A549 (cell line): ENCODE data around the gene GIMAP5. TPM values are rescaled to one million over a fixed set of nuclear protein-coding genes. Genes with fewer than 3 reads are reported as not detected.

Experiments used
- ATAC-seq, 2 experiments: fragments of 200-7000 bp in 1 of 2; fragments of >200 bp in 1 of 2; cut with Nextera tagmentation in 1 of 2; cut with Tn5 transposase in 1 of 2; 3 replicates each; pipeline versions ENCODE4 v1.8.0 to v1.9.1; 2018 to 2020; ENCODE audit warnings: mild to moderate bottlenecking in 1 of 2, moderate library complexity in 1 of 2
- CTCF ChIA-PET: fragments of 300-600 bp; sonication (Branson Sonifier 250); formaldehyde crosslinking; extraction: SDS; loops from one replicate; lab custom pipeline; 2021; ENCODE audit warnings: antibody characterized with exemption, inconsistent platforms; lab: Yijun Ruan, JAX
- POLR2A ChIA-PET: fragments of 350-600 bp; formaldehyde crosslinking; extraction: SDS; loops from one replicate; lab custom pipeline; 2021; ENCODE audit warnings: antibody characterized with exemption, inconsistent platforms; lab: Yijun Ruan, JAX
- DNase-seq, 2 experiments: peaks; one replicate each; pipeline versions ENCODE4 v3.0.0 to v3.0.0-alpha.2; 2011 to 2016; ENCODE audit warnings: low read depth in 1 of 2, low spot score in 1 of 2
- FAIRE-seq: peaks from 2 replicates; lab custom pipeline; 2011; peaks lifted over from hg19 to GRCh38; lab: Jason Lieb, UNC
- H3K27ac ChIP-seq, 2 experiments: fragments of >200 bp; sonication (Bioruptor Twin); formaldehyde crosslinking; 3 replicates each; pipeline ENCODE4 v1.5.1; 2016 to 2017
- H3K4me1 ChIP-seq: fragments of >200 bp; sonication (Bioruptor Twin); formaldehyde crosslinking; 3 replicates; pipeline ENCODE4 v1.6.1; 2016
- H3K4me2 ChIP-seq: fragments of >200 bp; sonication (Bioruptor Twin); formaldehyde crosslinking; 3 replicates; pipeline ENCODE4 v1.6.1; 2016
- H3K4me3 ChIP-seq: fragments of >200 bp; sonication (Bioruptor Twin); formaldehyde crosslinking; 3 replicates; pipeline ENCODE4 v1.5.1; 2016
- H3K9me3 ChIP-seq: fragments of >200 bp; sonication (Bioruptor Twin); formaldehyde crosslinking; 3 replicates; pipeline ENCODE4 v1.6.1; 2016
- CBX2 ChIP-seq: fragments of 200-600 bp; sonication (generic); IDR thresholded peaks from 2 replicates; pipeline ENCODE4 v1.6.1; 2016; ENCODE audit warnings: low read depth, mild to moderate bottlenecking, borderline replicate concordance
- CBX8 ChIP-seq: fragments of 200-600 bp; sonication (generic); IDR thresholded peaks from 2 replicates; pipeline ENCODE4 v1.6.1; 2016
- CEBPB ChIP-seq, 2 experiments: fragments of >200 bp in 1 of 2; sonication (Bioruptor Twin) in 1 of 2; formaldehyde crosslinking in 1 of 2; IDR thresholded peaks; 2 replicates each; pipeline ENCODE4 v1.6.1; 2012 to 2016
- CHD2 ChIP-seq: fragments of 150-350 bp; IDR thresholded peaks from 2 replicates; pipeline ENCODE4 v1.6.1; 2014; ENCODE audit warnings: low read length; ENCODE audit not compliant: partially characterized antibody
- CHD4 ChIP-seq: fragments of 200-600 bp; sonication (generic); IDR thresholded peaks from 2 replicates; pipeline ENCODE4 v1.6.1; 2016; ENCODE audit warnings: antibody characterized with exemption, mild to moderate bottlenecking, borderline replicate concordance
- EHF ChIP-seq: fragments of 250-450 bp; sonication (Bioruptor Pico); IDR thresholded peaks from 2 replicates; pipeline ENCODE4 v1.5.0; 2020; ENCODE audit warnings: mild to moderate bottlenecking
- EP300 ChIP-seq, 2 experiments: fragments of >200 bp; sonication (Bioruptor Twin); formaldehyde crosslinking; IDR thresholded peaks; 2 replicates in 1 of 2; 3 replicates in 1 of 2; pipeline ENCODE4 v1.6.1; 2016 to 2017
- FOSB ChIP-seq: fragments of 250-450 bp; sonication (Bioruptor Pico); IDR thresholded peaks from 2 replicates; pipeline ENCODE4 v1.5.0; 2020; ENCODE audit warnings: mild to moderate bottlenecking, moderate library complexity
- GATA3 ChIP-seq: IDR thresholded peaks from 2 replicates; pipeline ENCODE4 v1.6.1; 2012; ENCODE audit warnings: borderline replicate concordance
- HOXB13 ChIP-seq: fragments of 250-450 bp; sonication (Bioruptor Pico); IDR thresholded peaks from 2 replicates; pipeline ENCODE4 v1.5.0; 2020; ENCODE audit warnings: low read depth, mild to moderate bottlenecking, moderate library complexity
- HOXB5 ChIP-seq: fragments of 250-450 bp; sonication (Bioruptor Pico); IDR thresholded peaks from 2 replicates; pipeline ENCODE4 v1.5.0; 2020; ENCODE audit warnings: mild to moderate bottlenecking, moderate library complexity
- JUN ChIP-seq, 2 experiments: fragments of >200 bp; sonication (Bioruptor Twin); formaldehyde crosslinking; IDR thresholded peaks; 2 replicates in 1 of 2; 3 replicates in 1 of 2; pipeline ENCODE4 v1.6.1; 2016 to 2017
- MAFK ChIP-seq: fragments of 450-650 bp; IDR thresholded peaks from 2 replicates; pipeline ENCODE4 v1.6.1; 2014; ENCODE audit not compliant: partially characterized antibody
- PHF8 ChIP-seq: fragments of 200-600 bp; sonication (generic); IDR thresholded peaks from 2 replicates; pipeline ENCODE4 v1.6.1; 2016; ENCODE audit warnings: low read depth, mild to moderate bottlenecking, antibody characterized with exemption, moderate library complexity, borderline replicate concordance
- POLR2A ChIP-seq: IDR thresholded peaks from 2 replicates; pipeline ENCODE4 v1.6.1; 2012; ENCODE audit warnings: mild to moderate bottlenecking, low read length
- RAD21 ChIP-seq, 2 experiments: fragments of >200 bp in 1 of 2; sonication (Bioruptor Twin) in 1 of 2; formaldehyde crosslinking in 1 of 2; IDR thresholded peaks in 1 of 2; conservative IDR thresholded peaks in 1 of 2; 2 replicates in 1 of 2; 3 replicates in 1 of 2; pipeline ENCODE4 v1.6.1; 2012 to 2018; ENCODE audit warnings: inconsistent platforms in 1 of 2
- RARB ChIP-seq: fragments of 250-450 bp; sonication (Bioruptor Pico); IDR thresholded peaks from 2 replicates; pipeline ENCODE4 v1.8.0; 2021; ENCODE audit warnings: mild to moderate bottlenecking, moderate library complexity
- RCOR1 ChIP-seq: fragments of 150-350 bp; IDR thresholded peaks from 2 replicates; pipeline ENCODE4 v1.6.1; 2014; ENCODE audit warnings: antibody characterized with exemption, low read length, low read depth
- REST ChIP-seq: fragments of 200-600 bp; sonication (generic); IDR thresholded peaks from 2 replicates; pipeline ENCODE4 v1.6.1; 2016; ENCODE audit warnings: antibody characterized with exemption, mild to moderate bottlenecking, moderate library complexity
- SMC3 ChIP-seq: fragments of >200 bp; sonication (Bioruptor Twin); formaldehyde crosslinking; IDR thresholded peaks from 3 replicates; pipeline ENCODE4 v1.6.1; 2018; ENCODE audit warnings: inconsistent platforms
- SREBF2 ChIP-seq: fragments of 450-650 bp; IDR thresholded peaks from 2 replicates; pipeline ENCODE4 v1.6.1; 2014; ENCODE audit warnings: mild to moderate bottlenecking, moderate library complexity
- ZC3H11A ChIP-seq: fragments of 450-650 bp; IDR thresholded peaks from 2 replicates; pipeline ENCODE4 v1.6.1; 2014; ENCODE audit warnings: antibody characterized with exemption, mild to moderate bottlenecking
- WGBS: methylation state at CpG from one replicate; pipeline ENCODE4 v1.1.6; 2017; ENCODE audit errors: missing lambda C conversion rate; 5-methylcytosine and 5-hydroxymethylcytosine counted together
- polyA plus RNA-seq, 4 experiments: library from polyadenylated mRNA; depleted of rRNA in 3 of 4; stranded (reverse); fragments of >200 nt; fragmentation: RNase III in 1 of 4; extraction: RNeasy Plus Mini Kit Qiagen cat#74134 plus additional on column Dnase treatment in 1 of 4; gene quantifications; 2 replicates in 3 of 4; 3 replicates in 1 of 4; pipeline ENCODE4 v1.2.3, GENCODE V29; 2011 to 2017
- TF ChIP-seq, protein P1 (sequence below): IDR thresholded peaks from 2 replicates; pipeline ENCODE4 v1.6.1; 2012
- TF ChIP-seq, protein P2 (sequence below): fragments of 250-450 bp; sonication (Bioruptor Pico); IDR thresholded peaks from 2 replicates; pipeline ENCODE4 v1.5.0; 2020; ENCODE audit warnings: low read depth, mild to moderate bottlenecking, moderate library complexity
- TF ChIP-seq, protein P3 (sequence below): fragments of >200 bp; sonication (Bioruptor Twin); formaldehyde crosslinking; IDR thresholded peaks from 3 replicates; pipeline ENCODE4 v1.5.1; 2016
- TF ChIP-seq, protein P4 (sequence below): fragments of 150-350 bp; IDR thresholded peaks from 2 replicates; pipeline ENCODE4 v1.6.1; 2014; ENCODE audit warnings: low read depth, mild to moderate bottlenecking, low read length

GIMAP5 gene
- polyA plus RNA-seq, 2 of the 4 experiments (the other 2 are of a cell fraction) = not detected

DNA sequence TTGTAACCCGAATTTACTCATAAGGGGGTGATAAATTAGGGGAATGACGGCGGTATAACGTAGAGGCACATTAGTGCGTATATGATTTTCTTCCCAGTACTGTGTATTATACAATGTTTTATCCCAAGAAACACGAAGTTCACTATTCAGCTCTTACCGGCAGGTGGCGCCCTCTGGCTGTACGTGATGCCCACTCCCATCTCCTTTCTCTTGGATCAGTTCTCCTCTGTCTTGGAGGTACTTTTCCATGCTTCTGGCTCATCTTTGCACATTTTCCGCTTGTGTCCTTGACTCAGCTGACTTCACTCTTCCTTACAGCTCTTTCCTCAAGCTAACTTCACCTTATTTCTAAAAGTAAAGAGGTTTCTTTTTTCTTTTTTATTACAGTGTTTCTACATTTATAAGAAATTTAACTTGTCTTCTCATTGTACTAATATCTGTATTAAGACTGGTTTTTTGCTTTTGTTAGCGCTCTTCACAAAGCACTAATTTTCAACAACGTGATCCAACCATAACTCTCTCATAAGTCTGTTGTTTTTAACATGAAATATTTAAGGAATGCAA is 41.6 kb downstream of the GIMAP5 start:
- POLR2A ChIA-PET = no interaction called here
- no peak overlapping the region for H3K4me3 ChIP-seq

GRCh38 chr7:150780292-150780691 is 43.1 kb downstream of the GIMAP5 start:
- TF ChIP-seq CEBPB (IDR thresholded peaks at IDR 0.05) (no peak), SREBF2 (no peak), CHD4 (no peak), RAD21 (conservative IDR thresholded peaks at IDR 0.05 in 1 of 2, IDR thresholded peaks at IDR 0.05 in 1 of 2) (no peak), HOXB5 (CRISPR knock-in tag) (no peak), MAFK (no peak), POLR2A (no peak), PHF8 (no peak), GATA3 (no peak), HOXB13 (CRISPR knock-in tag) (no peak), CHD2 (no peak), EP300 (IDR thresholded peaks at IDR 0.05) (no peak)
- TF ChIP-seq, protein P1, sequence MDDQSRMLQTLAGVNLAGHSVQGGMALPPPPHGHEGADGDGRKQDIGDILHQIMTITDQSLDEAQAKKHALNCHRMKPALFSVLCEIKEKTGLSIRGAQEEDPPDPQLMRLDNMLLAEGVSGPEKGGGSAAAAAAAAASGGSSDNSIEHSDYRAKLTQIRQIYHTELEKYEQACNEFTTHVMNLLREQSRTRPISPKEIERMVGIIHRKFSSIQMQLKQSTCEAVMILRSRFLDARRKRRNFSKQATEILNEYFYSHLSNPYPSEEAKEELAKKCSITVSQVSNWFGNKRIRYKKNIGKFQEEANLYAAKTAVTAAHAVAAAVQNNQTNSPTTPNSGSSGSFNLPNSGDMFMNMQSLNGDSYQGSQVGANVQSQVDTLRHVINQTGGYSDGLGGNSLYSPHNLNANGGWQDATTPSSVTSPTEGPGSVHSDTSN = no peak
- TF ChIP-seq, protein P2, sequence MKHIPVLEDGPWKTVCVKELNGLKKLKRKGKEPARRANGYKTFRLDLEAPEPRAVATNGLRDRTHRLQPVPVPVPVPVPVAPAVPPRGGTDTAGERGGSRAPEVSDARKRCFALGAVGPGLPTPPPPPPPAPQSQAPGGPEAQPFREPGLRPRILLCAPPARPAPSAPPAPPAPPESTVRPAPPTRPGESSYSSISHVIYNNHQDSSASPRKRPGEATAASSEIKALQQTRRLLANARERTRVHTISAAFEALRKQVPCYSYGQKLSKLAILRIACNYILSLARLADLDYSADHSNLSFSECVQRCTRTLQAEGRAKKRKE (CRISPR knock-in tag) = no peak
- WGBS = 82% methylated on average over 3 of the region's 3 CpGs
- no peak overlapping the region for H3K4me2 ChIP-seq
- POLR2A ChIA-PET = no interaction called here
- FAIRE-seq = no peak
- ATAC-seq = no peak
- H3K4me1 ChIP-seq = 0 out of 3 replicates have a peak, but pooled peaks cover 12% of the 10 kb centered on the region
- no peak for DNase-seq
- no peak overlapping the region for H3K27ac ChIP-seq
- no peak overlapping the region for H3K4me3 ChIP-seq
- CTCF ChIA-PET = interaction anchor here (0.6 to 0.9 kb wide), 3 partner anchors 42 to 152 kb away, joined by 3 read pairs; no protein-coding TSS in a partner anchor
- no peaks in the 10 kb centered on the region for H3K9me3 ChIP-seq

More for the DNA sequence above, 41.6 kb downstream of the GIMAP5 start:
- peak; percentile 63 to 73 for DNase-seq
- TF ChIP-seq RAD21 (conservative IDR thresholded peaks at IDR 0.05 in 1 of 2, IDR thresholded peaks at IDR 0.05 in 1 of 2) = peak; percentile 76 to 80
- TF ChIP-seq SMC3 = peak; percentile 63
- TF ChIP-seq, protein P3, sequence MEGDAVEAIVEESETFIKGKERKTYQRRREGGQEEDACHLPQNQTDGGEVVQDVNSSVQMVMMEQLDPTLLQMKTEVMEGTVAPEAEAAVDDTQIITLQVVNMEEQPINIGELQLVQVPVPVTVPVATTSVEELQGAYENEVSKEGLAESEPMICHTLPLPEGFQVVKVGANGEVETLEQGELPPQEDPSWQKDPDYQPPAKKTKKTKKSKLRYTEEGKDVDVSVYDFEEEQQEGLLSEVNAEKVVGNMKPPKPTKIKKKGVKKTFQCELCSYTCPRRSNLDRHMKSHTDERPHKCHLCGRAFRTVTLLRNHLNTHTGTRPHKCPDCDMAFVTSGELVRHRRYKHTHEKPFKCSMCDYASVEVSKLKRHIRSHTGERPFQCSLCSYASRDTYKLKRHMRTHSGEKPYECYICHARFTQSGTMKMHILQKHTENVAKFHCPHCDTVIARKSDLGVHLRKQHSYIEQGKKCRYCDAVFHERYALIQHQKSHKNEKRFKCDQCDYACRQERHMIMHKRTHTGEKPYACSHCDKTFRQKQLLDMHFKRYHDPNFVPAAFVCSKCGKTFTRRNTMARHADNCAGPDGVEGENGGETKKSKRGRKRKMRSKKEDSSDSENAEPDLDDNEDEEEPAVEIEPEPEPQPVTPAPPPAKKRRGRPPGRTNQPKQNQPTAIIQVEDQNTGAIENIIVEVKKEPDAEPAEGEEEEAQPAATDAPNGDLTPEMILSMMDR = peak; percentile 88
- no peak for TF ChIP-seq FOSB (CRISPR knock-in tag)
- no peak for TF ChIP-seq HOXB5 (CRISPR knock-in tag)
- H3K4me1 ChIP-seq = 0 out of 3 replicates have a peak, but pooled peaks cover under 1% of the 10 kb centered on the region
- peak; percentile 95 to 99 for ATAC-seq
- no peaks in the 10 kb centered on the region for H3K9me3 ChIP-seq
- CTCF ChIA-PET = interaction anchor here (0.8 to 1.9 kb wide), 16 partner anchors 9 to 527 kb away, joined by 3 to 23 read pairs (median 4); no protein-coding TSS in a partner anchor
- no peak for FAIRE-seq
- H3K4me2 ChIP-seq = no peak overlapping the region
- H3K27ac ChIP-seq = no peak overlapping the region
- whole genome bisulfite sequencing = under 1% methylated on average over 12 of the region's 12 CpGs

GRCh38 chr7:150781103-150781502 is 43.9 kb downstream of the GIMAP5 start:
- H3K4me3 ChIP-seq = no peak overlapping the region
- WGBS = 10% methylated on average over 3 of the region's 3 CpGs
- no peak overlapping the region for H3K27ac ChIP-seq
- DNase-seq (no peak), FAIRE-seq (no peak), ATAC-seq (no peak)
- no peaks in the 10 kb centered on the region for H3K9me3 ChIP-seq
- POLR2A ChIA-PET = no interaction called here
- CTCF ChIA-PET = no interaction called here
- no peak overlapping the region for H3K4me2 ChIP-seq
- H3K4me1 ChIP-seq = 0 out of 3 replicates have a peak, but pooled peaks cover 12% of the 10 kb centered on the region
- TF ChIP-seq RARB (CRISPR knock-in tag) (no peak), GATA3 (no peak), REST (no peak), CEBPB (IDR thresholded peaks at IDR 0.05) (no peak), ZC3H11A (no peak), EP300 (IDR thresholded peaks at IDR 0.05) (no peak), CBX2 (no peak), HOXB13 (CRISPR knock-in tag) (no peak), RCOR1 (no peak), JUN (IDR thresholded peaks at IDR 0.05) (no peak), CBX8 (no peak), EHF (CRISPR knock-in tag) (no peak)
- TF ChIP-seq, protein P4, sequence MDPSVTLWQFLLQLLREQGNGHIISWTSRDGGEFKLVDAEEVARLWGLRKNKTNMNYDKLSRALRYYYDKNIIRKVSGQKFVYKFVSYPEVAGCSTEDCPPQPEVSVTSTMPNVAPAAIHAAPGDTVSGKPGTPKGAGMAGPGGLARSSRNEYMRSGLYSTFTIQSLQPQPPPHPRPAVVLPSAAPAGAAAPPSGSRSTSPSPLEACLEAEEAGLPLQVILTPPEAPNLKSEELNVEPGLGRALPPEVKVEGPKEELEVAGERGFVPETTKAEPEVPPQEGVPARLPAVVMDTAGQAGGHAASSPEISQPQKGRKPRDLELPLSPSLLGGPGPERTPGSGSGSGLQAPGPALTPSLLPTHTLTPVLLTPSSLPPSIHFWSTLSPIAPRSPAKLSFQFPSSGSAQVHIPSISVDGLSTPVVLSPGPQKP = no peak
